Measurements from ENCODE around the gene PLGLB1. TPM values are rescaled to one million over a fixed set of nuclear protein-coding genes. Genes with fewer than 3 reads are reported as not detected.
A peak's percentile ranks its signal among the peaks of the same experiment; 100 is the strongest.
"Not testable (repeated sequence)": the region's sequence is repeated elsewhere in the genome, so short reads cannot be mapped to it uniquely, and the experiment has no call there.

Gene PLGLB1
- total RNA-seq = 1 to 10 TPM; 3.3 to 4.4 TPM

DNA sequence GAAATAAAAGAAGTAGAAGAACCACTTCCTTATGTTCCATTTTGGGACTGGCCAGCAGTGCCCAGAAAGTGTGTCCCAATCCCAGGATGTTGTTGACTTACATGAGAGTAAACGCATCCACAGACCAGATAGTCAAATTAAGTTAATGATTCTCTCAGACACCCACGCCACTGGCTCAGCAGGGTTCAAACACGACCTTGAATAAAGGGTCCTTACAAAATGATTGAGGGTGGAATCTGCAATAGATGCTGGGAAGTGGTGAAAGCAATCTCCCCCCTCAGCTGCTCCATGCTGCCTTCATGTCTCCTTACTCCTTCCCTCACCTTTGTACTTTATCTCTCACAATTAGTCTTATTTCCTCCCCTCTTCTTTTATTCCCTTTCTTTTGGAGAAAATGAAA, at the start of gene PLGLB1:
Gene PLGLB1 (minus strand): TSS at position 101 of the 400 bp plus-strand sequence. CDS start 61 bp downstream, at position 40.
- not testable (repeated sequence) for DNase-seq, ATAC-seq

DNA sequence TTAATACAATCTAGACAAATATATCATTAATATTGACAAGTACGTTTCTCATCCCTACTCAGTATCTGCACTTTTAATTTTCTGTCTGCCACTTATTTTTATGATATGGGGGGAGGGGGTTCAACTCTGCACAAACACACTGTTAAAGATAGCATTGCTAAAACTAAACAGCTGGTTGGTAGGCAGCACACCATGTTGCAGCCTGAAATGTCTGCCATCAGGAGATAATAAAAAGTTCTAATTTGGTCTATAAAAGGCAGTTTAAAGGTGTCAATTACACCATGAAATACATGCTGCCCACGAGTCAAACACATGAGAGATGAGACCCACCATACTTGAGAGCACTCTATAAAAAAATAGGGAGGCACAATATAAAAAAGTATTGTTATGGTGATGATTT, 42.7 kb upstream of the PLGLB1 start:
- DNase-seq; H3K4me1 Mint-ChIP-seq; H3K9me3 Mint-ChIP-seq (ENCODE audit: low read depth); ATAC-seq; H3K27me3 Mint-ChIP-seq; H3K4me3 Mint-ChIP-seq; H3K36me3 Mint-ChIP-seq; H3K27ac Mint-ChIP-seq; CTCF ChIA-PET: not testable (repeated sequence)

More for the DNA sequence above, at the start of gene PLGLB1:
- H3K36me3 Mint-ChIP-seq; H3K27ac Mint-ChIP-seq; H3K27me3 Mint-ChIP-seq; H3K4me3 Mint-ChIP-seq; CTCF ChIA-PET; H3K9me3 Mint-ChIP-seq (ENCODE audit: low read depth); H3K4me1 Mint-ChIP-seq: not testable (repeated sequence)

DNA sequence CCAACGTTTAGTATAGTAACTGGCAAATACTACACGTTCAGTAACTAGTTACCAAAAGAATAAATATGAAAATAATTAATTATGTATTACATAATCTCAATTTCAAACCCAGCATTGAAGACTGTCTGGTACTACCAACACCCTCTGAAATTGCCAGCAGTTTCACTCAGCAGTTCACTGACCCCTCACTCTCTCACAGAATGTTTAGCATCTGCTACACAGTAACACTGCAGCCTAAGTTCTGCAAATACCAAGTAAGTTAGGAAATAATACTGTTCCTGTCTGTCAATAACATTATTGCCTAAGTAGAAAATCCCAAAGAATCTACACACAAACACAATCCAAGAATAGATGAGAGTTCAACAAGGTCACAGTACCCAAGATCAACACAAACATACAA, 41.8 kb upstream of the PLGLB1 start:
- H3K4me1 Mint-ChIP-seq; H3K27ac Mint-ChIP-seq; H3K4me3 Mint-ChIP-seq; ATAC-seq; CTCF ChIA-PET; H3K36me3 Mint-ChIP-seq; H3K9me3 Mint-ChIP-seq (ENCODE audit: low read depth); H3K27me3 Mint-ChIP-seq; DNase-seq: not testable (repeated sequence)

DNA sequence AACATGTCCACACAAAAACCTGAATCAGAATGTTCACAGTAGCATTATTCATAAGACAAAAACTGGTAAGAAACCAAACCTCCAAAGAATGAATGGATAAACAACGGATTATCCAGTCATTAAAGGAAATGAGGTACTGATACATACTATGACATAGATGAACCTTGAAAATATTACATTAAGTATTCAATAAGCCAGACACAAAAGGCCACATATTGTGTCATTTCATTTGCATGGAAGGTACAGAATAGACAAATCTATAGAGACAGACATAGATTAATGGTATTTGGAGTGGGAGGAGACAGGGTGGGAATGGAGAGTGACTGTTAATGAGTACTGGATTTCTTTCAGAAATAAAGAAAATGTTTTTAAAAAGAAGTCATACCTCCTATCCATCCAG, 39.9 kb upstream of the PLGLB1 start:
- H3K27ac Mint-ChIP-seq; H3K9me3 Mint-ChIP-seq (ENCODE audit: low read depth); ATAC-seq; H3K36me3 Mint-ChIP-seq; H3K27me3 Mint-ChIP-seq; H3K4me1 Mint-ChIP-seq; H3K4me3 Mint-ChIP-seq; DNase-seq; CTCF ChIA-PET: not testable (repeated sequence)

DNA sequence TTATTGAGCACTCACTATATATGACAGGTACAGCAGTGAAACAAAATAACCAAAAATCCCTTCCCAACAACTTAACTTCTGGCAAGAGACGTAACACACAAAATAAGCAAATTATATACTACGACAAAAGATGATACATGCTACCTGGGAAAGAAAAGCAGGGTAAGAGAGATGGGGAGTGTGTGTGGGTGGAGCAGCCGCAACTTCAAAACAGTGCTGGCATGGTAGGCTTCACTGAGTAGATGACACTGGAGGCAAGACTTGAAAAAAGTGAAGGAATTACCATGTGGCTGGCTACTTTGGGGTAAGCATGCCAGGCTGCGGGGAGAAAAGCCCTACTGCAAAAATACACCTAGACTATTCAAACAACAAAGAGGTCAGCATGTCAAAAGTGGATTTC, 36.0 kb upstream of the PLGLB1 start:
- H3K9me3 Mint-ChIP-seq (ENCODE audit: low read depth); ATAC-seq; CTCF ChIA-PET; H3K4me3 Mint-ChIP-seq; DNase-seq; H3K27ac Mint-ChIP-seq; H3K27me3 Mint-ChIP-seq; H3K36me3 Mint-ChIP-seq; H3K4me1 Mint-ChIP-seq: not testable (repeated sequence)

DNA sequence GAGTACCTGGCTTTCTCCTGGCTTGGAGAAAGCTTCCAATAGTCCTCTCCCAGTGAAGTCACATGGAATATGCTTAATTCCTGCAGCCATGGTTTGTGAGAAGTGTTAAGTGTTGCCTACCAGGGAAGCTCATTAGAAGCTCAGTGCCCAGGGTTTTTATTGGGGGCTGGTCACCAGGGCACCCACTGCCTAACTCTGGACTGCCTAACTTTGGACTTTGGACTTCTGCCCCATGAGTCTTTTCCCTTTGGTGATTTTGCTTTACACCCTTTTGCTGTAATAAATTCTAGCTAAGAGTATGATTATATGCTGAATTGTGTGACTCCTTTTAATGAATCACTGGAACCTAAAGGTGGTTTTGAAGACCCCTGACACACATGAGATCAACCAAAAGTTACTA, 35.2 kb upstream of the PLGLB1 start:
- DNase-seq; H3K4me3 Mint-ChIP-seq; ATAC-seq; H3K9me3 Mint-ChIP-seq (ENCODE audit: low read depth); CTCF ChIA-PET; H3K4me1 Mint-ChIP-seq; H3K27ac Mint-ChIP-seq; H3K27me3 Mint-ChIP-seq; H3K36me3 Mint-ChIP-seq: not testable (repeated sequence)

DNA sequence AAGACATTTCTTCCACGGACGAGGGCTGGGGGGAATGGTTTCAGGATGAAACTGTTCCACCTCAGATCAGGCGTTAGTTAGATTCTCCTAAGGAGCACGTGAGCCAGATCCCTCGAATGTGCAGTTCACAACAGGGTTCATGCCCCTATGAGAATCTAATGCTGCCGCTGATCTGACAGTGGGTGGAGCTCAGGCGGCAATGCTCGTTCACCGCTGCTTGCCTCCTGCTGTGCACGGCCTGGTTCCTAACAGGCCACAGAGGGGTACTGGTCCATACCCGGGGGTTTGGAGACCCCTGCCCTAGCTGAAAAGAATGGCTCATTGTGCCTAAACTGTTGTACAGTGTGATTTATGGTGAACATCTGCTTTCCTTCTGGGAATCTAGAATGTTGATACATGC, 34.8 kb upstream of the PLGLB1 start:
- H3K27ac Mint-ChIP-seq; H3K27me3 Mint-ChIP-seq; CTCF ChIA-PET; H3K36me3 Mint-ChIP-seq; H3K9me3 Mint-ChIP-seq (ENCODE audit: low read depth); ATAC-seq; DNase-seq; H3K4me1 Mint-ChIP-seq; H3K4me3 Mint-ChIP-seq: not testable (repeated sequence)

DNA sequence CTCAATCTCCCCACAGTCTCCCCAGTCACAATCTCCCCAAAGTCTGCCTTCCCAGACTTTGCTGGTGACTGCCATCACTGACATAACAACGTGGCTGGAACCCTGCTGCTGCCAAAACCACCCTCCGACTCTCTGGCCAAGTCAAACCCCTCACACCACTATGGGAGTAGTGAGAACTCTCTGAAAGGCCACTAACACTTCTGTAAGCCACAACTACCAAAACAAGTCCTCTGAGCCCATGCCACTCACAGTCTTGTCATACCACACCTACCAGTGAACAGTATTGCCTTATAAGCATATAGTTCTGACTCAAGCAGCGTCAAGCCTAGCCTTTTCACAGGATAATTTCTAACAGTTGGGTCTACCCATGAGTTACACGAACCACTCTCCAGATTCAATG, 32.7 kb upstream of the PLGLB1 start:
- H3K9me3 Mint-ChIP-seq (ENCODE audit: low read depth); H3K36me3 Mint-ChIP-seq; H3K27ac Mint-ChIP-seq; H3K4me3 Mint-ChIP-seq; DNase-seq; H3K4me1 Mint-ChIP-seq; H3K27me3 Mint-ChIP-seq; CTCF ChIA-PET: not testable (repeated sequence)
- peak; percentile 77 for ATAC-seq

DNA sequence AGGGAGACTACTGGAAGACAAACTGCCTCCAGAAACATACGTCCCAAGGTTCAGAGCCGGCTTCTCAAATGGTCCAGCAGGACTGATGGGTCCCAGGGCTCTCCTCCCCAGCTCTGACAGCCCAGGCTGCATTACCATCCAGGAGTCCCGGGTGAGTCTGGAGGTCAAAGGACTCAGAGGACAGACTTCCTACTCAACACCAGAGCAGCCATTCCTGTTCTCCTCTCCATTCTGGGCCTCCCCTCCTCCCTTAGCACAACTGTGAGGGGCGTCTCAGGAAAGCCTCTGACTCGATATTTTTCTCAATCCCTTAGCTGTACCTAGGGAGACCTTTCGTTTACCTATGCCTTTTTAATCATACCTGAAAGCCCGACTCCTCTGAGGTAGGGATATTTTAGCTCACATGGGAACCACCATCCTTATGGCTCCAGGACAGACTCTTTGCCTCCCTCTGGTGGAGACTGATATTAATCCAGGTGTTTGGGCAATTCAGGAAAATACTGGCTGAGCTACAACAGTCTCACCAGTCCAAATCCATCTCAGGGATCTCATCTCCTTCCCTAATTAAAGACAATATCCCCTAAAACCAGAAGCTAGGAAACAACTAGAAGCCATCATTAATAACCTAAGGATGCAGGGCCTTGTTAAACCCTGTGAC, 19.8 kb upstream of the PLGLB1 start:
- H3K27ac Mint-ChIP-seq; H3K4me1 Mint-ChIP-seq; H3K4me3 Mint-ChIP-seq; H3K36me3 Mint-ChIP-seq; CTCF ChIA-PET; H3K27me3 Mint-ChIP-seq; H3K9me3 Mint-ChIP-seq (ENCODE audit: low read depth): not testable (repeated sequence)
- DNase-seq (peak; percentile 40), ATAC-seq (peak; percentile 61)

DNA sequence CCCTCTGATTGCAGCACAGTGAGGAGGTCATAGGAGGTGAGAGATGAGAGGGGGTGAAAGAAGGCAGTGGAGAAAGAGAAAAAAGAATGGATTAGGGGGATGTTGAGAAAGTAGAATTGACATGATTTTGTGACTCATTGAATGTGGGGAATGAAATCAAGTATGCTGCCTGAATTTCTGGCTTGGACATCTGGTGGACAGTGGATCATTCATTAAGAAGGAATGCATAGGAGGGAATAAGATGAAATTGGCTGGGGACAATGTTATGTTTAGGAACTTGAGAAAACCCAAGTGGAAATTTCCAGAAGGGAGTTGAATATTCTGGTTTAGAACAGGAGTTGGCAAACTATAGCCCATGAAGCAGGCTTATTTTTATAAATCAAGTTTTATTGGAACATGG, 7.0 kb upstream of the PLGLB1 start:
- DNase-seq; H3K9me3 Mint-ChIP-seq (ENCODE audit: low read depth); H3K36me3 Mint-ChIP-seq; H3K4me3 Mint-ChIP-seq; H3K27me3 Mint-ChIP-seq; H3K4me1 Mint-ChIP-seq; ATAC-seq; H3K27ac Mint-ChIP-seq; CTCF ChIA-PET: not testable (repeated sequence)

DNA sequence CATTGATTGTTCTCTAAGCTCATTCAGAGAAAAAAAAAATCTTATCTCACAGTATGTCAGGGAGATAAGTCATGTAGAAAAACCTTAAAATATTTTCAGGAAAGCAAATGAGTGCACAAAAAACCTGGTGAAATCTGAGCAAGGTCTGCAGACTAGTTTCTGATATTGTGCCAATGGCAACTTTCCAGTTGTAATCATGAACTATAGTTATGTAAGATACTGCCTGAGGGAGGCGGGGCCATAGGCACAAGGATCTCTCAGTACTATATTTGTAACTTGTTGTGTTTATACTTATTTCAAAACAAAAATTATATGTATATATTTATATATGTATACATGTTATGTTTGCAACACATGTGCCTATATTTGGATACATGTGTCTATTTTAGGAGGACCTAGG, 5.2 kb upstream of the PLGLB1 start:
- H3K36me3 Mint-ChIP-seq; H3K4me1 Mint-ChIP-seq; CTCF ChIA-PET; ATAC-seq; H3K9me3 Mint-ChIP-seq (ENCODE audit: low read depth); H3K4me3 Mint-ChIP-seq; H3K27me3 Mint-ChIP-seq; DNase-seq; H3K27ac Mint-ChIP-seq: not testable (repeated sequence)

DNA sequence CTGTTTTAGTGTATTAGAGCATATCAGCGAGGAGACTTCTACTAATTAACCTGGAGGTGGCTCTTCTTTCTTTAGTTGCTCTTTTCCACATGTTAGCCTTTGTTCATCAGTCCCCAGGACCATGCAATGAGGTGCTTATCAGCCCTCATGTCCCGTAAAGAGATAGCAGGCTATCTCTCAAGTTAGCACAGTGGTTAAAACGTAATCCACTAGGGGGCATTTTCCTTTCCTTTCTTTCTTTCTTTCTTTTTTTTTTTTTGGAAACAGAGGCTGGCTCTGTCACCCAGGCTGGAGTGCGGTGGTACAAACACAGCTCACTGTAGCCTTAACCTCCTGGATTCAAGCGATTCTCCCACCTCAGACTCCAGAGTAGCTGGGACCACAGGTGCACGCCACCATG, 4.3 kb upstream of the PLGLB1 start:
- H3K9me3 Mint-ChIP-seq (ENCODE audit: low read depth); ATAC-seq; H3K4me1 Mint-ChIP-seq; CTCF ChIA-PET; H3K27me3 Mint-ChIP-seq; H3K4me3 Mint-ChIP-seq; H3K36me3 Mint-ChIP-seq; H3K27ac Mint-ChIP-seq; DNase-seq: not testable (repeated sequence)

DNA sequence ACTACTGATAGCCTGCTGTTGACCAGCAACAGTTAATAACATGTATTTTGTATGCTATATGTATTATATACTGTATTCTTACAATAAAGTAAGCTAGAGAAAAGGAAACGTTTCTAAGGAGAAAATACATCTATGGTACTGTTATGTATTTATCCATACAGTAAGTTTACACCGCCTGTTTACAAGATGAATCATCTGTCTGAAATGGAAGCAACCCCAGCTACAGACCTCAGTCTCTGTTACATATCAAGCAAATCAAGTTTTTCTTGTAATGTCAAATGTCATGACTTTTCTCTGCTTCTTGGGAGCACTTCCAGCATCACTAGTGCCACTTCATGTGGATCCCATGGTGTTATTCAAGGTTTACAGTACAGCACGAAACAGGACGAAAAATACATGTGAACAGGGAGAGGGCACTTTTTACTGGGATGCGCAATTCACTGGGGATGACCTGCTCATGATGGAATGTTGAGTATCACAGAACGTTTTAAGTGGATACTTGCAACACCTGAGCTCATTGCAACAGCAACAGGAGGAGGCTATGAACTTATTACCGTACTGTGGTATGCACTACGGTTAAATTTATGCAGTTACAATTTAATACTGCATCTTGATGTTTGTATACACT, 2.5 kb upstream of the PLGLB1 start:
- H3K36me3 Mint-ChIP-seq, H3K4me3 Mint-ChIP-seq: not testable (repeated sequence)

DNA sequence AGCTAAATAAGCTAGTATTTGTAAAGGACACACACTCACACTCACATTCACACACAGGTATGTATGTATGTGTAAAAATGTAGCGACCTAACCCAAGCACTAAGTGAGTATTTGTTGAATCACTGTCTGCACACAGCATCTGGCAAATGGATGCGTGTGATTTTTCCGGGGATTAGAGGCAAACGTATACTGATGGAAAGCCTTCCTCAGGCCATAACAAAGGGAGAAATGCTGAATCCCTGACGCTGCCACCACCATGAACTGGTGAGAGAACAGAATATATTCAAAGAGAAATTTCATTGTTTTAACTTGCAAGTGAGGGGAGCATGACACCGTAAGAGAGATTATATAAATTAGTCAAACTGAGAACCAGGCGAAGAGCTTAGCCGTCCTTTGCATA, 601 bp downstream of the PLGLB1 start:
- CTCF ChIA-PET; DNase-seq; H3K27me3 Mint-ChIP-seq; ATAC-seq; H3K4me1 Mint-ChIP-seq; H3K9me3 Mint-ChIP-seq (ENCODE audit: low read depth); H3K27ac Mint-ChIP-seq; H3K4me3 Mint-ChIP-seq; H3K36me3 Mint-ChIP-seq: not testable (repeated sequence)

More for the DNA sequence above, 2.5 kb upstream of the PLGLB1 start:
- ATAC-seq; CTCF ChIA-PET; H3K4me1 Mint-ChIP-seq; H3K27ac Mint-ChIP-seq; H3K27me3 Mint-ChIP-seq; H3K9me3 Mint-ChIP-seq (ENCODE audit: low read depth); DNase-seq: not testable (repeated sequence)
